HCT116 (cell line): Measurements from ENCODE around the gene MYH10. TPM values are rescaled to one million over a fixed set of nuclear protein-coding genes. Genes with fewer than 3 reads are reported as not detected.

Experiments used
- ATAC-seq: fragments of 200-7000 bp; cut with Tn5 transposase; 2 replicates; pipeline ENCODE4 v1.9.1; 2020; ENCODE audit warnings: mild to moderate bottlenecking, moderate library complexity
- BruUV-seq: library from RNA; stranded (reverse); fragments of 400-500 nt; replicated peaks from 2 replicates; lab custom pipeline; 2021; lab: Mats Ljungman, UMichigan
- CTCF ChIA-PET: fragments of 300-600 bp; sonication (Branson Sonifier 250); formaldehyde crosslinking; loops from one replicate; lab custom pipeline; 2021; ENCODE audit warnings: antibody characterized with exemption; lab: Charles Lee
- POLR2A ChIA-PET: fragments of 300-600, 350-600 bp; sonication (Branson Sonifier 250); formaldehyde crosslinking; loops from one replicate; lab custom pipeline; 2021; ENCODE audit warnings: antibody characterized with exemption; lab: Charles Lee
- RAD21 ChIA-PET, 2 experiments: fragments of 300-600 bp; sonication (Branson Sonifier 250); formaldehyde crosslinking; loops; one replicate each; lab custom pipeline; 2023; ENCODE audit warnings: low total read pairs in 2 of 2; ENCODE audit not compliant: uncharacterized antibody in 2 of 2, unreplicated experiment in 2 of 2, low non-redundant PET in 1 of 2; lab: Charles Lee
- DNase-seq: peaks from one replicate; pipeline ENCODE4 v3.0.0-alpha.2; 2010; ENCODE audit warnings: low read depth, low spot score
- H2AFZ ChIP-seq: fragments of 200-600 bp; shearing (Covaris generic), sonication (generic); 2 replicates; pipeline ENCODE4 v1.6.1; 2017; ENCODE audit warnings: low read depth, mixed run types, mixed read lengths, antibody characterized with exemption, low read length; ENCODE audit not compliant: poor library complexity, severe bottlenecking
- H3K27ac ChIP-seq: 2 replicates; pipeline ENCODE4 v1.5.1; 2012; ENCODE audit warnings: low read depth, low read length
- H3K27me3 ChIP-seq: fragments of 200-600 bp; sonication (generic); 2 replicates; pipeline ENCODE4 v1.6.1; 2016; ENCODE audit warnings: mixed run types, low read length, mixed read lengths; ENCODE audit not compliant: insufficient read depth
- H3K36me3 ChIP-seq, 2 experiments: fragments of 200-500 bp in 1 of 2; fragments of 200-600 bp in 1 of 2; sonication (Bioruptor generic) in 1 of 2; sonication (generic) in 1 of 2; 2 replicates each; pipeline versions ENCODE4 v1.5.1 to v1.6.1; 2014 to 2016; ENCODE audit warnings: low read length in 2 of 2, inconsistent platforms in 1 of 2, mixed read lengths in 1 of 2, mixed run types in 1 of 2; ENCODE audit not compliant: insufficient read depth in 2 of 2, control insufficient read depth in 1 of 2
- H3K4me1 ChIP-seq, 2 experiments: fragments of 200-600 bp in 1 of 2; sonication (generic) in 1 of 2; 2 replicates each; pipeline versions ENCODE4 v1.5.1 to v1.6.1; 2012 to 2017; ENCODE audit warnings: low read length in 2 of 2, inconsistent platforms in 1 of 2, mild to moderate bottlenecking in 1 of 2, mixed read lengths in 1 of 2, mixed run types in 1 of 2, moderate library complexity in 1 of 2; ENCODE audit not compliant: insufficient read depth in 2 of 2, control insufficient read depth in 1 of 2
- H3K4me2 ChIP-seq: fragments of 200-600 bp; sonication (generic); 2 replicates; pipeline ENCODE4 v1.6.1; 2017; ENCODE audit warnings: mixed run types, low read length, mixed read lengths
- H3K4me3 ChIP-seq, 2 experiments: fragments of 200-600 bp in 1 of 2; sonication (generic) in 1 of 2; replicated peaks in 1 of 2; 2 replicates each; pipeline ENCODE4 v1.5.1; 2011 to 2016; ENCODE audit warnings: low read length in 2 of 2, control low read depth in 1 of 2, low read depth in 1 of 2, mild to moderate bottlenecking in 1 of 2, mixed read lengths in 1 of 2, mixed run types in 1 of 2
- H3K79me2 ChIP-seq: fragments of 200-600 bp; sonication (generic); 2 replicates; pipeline ENCODE4 v1.6.1; 2017; ENCODE audit warnings: mild to moderate bottlenecking, mixed run types, low read length, moderate library complexity, mixed read lengths; ENCODE audit not compliant: insufficient read depth
- H3K9ac ChIP-seq: fragments of 200-600 bp; sonication (generic); 2 replicates; pipeline ENCODE4 v1.6.1; 2016; ENCODE audit warnings: low read length, mixed read lengths
- H3K9me2 ChIP-seq: fragments of 200-600 bp; sonication (generic), shearing (Covaris generic); 2 replicates; pipeline ENCODE4 v1.6.1; 2017; ENCODE audit warnings: mixed run types, mild to moderate bottlenecking, moderate library complexity; ENCODE audit not compliant: insufficient read depth
- H3K9me3 ChIP-seq, 2 experiments: fragments of 200-500 bp in 1 of 2; fragments of 200-600 bp in 1 of 2; sonication (Bioruptor generic) in 1 of 2; sonication (generic) in 1 of 2; 2 replicates each; pipeline ENCODE4 v1.6.1; 2014 to 2017; ENCODE audit warnings: low read length in 2 of 2, mixed read lengths in 2 of 2, inconsistent platforms in 1 of 2, low read depth in 1 of 2, mild to moderate bottlenecking in 1 of 2, mixed run types in 1 of 2, moderate library complexity in 1 of 2; ENCODE audit not compliant: control insufficient read depth in 1 of 2, insufficient read depth in 1 of 2
- H4K20me1 ChIP-seq: fragments of 200-600 bp; sonication (generic), shearing (Covaris generic); 2 replicates; pipeline ENCODE4 v1.6.1; 2017; ENCODE audit warnings: mixed run types, mild to moderate bottlenecking, moderate library complexity; ENCODE audit not compliant: insufficient read depth
- SIN3A ChIP-seq: IDR thresholded peaks from 2 replicates; pipeline ENCODE4 v1.6.1; 2012; ENCODE audit warnings: low read depth
- SP1 ChIP-seq: IDR thresholded peaks from 2 replicates; pipeline ENCODE4 v1.6.1; 2012; ENCODE audit warnings: low read depth
- SRF ChIP-seq: IDR thresholded peaks from 2 replicates; pipeline ENCODE4 v1.6.1; 2012; ENCODE audit warnings: low read depth
- TCF7L2 ChIP-seq: IDR thresholded peaks from 2 replicates; pipeline ENCODE4 v1.7.0; 2011; ENCODE audit warnings: borderline replicate concordance, inconsistent platforms; ENCODE audit not compliant: insufficient read depth, insufficient read length; ENCODE audit errors: extremely low read depth
- ZFX ChIP-seq: fragments of 450-650 bp; IDR thresholded peaks from 2 replicates; pipeline ENCODE4 v1.6.1; 2017
- intact Hi-C: fragments of 100-400 bp; cut with micrococcal nuclease; formaldehyde crosslinking; loops from 2 replicates; pipeline ENCODE4 v1.10.0; 2022
- total RNA-seq: library from RNA; stranded (reverse); gene quantifications from one replicate; pipeline ENCODE4 v1.2.1, GENCODE V29; 2021; ENCODE audit not compliant: unreplicated experiment
- TF ChIP-seq, protein P1 (sequence below): IDR thresholded peaks from 2 replicates; pipeline ENCODE4 v1.6.1; 2012; ENCODE audit warnings: low read depth
- TF ChIP-seq, protein P2 (sequence below), 3 experiments: fragments of 200-600 bp in 1 of 3; sonication (generic) in 1 of 3; IDR thresholded peaks in 2 of 3; conservative IDR thresholded peaks in 1 of 3; 2 replicates each; pipeline ENCODE4 v1.5.1; 2012 to 2017; ENCODE audit warnings: low read depth in 2 of 3, low read length in 2 of 3, antibody characterized with exemption in 1 of 3, borderline replicate concordance in 1 of 3, control low read depth in 1 of 3, mild to moderate bottlenecking in 1 of 3, mixed read lengths in 1 of 3, mixed run types in 1 of 3, moderate library complexity in 1 of 3; ENCODE audit not compliant: insufficient read depth in 1 of 3
- TF ChIP-seq, protein P3 (sequence below): IDR thresholded peaks from 2 replicates; pipeline ENCODE4 v1.6.1; 2012
- TF ChIP-seq, protein P4 (sequence below): IDR thresholded peaks from 2 replicates; pipeline ENCODE4 v1.6.1; 2012

The MYH10 gene
- total RNA-seq, 1 experiment from 2014 or later = 39.2 TPM

DNA sequence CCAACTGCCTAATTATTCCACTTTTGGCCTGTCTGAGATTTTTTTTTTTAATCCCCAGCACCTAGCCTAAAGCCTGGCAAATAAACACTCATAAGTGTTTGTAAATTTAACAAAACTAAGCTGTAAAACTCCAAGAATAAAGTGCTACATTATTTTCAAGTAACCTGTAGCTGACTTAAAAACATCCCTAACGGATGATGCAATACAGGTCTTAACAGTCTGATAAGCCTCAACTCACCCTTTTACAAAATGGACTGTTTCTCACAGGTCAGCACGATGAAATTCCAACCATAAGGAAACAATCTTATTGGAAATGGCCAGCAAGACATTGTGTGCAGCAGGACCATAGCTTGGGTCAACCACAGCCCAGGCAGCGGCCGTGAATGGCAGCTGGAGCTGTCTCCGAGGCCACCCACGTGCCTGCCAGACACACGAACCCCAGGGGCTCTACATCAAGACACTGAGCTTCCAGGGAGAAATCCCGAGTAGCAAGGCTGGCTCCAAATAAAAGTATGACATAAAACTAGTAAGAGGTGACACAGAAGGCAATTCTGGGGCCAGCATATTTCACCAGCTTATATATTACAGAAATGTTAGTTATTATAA, 135.9 kb downstream of the MYH10 start:
- no peak overlapping the region for H3K9ac ChIP-seq
- H3K4me1 ChIP-seq = no peaks in the 10 kb centered on the region
- no peak overlapping the region for H3K27ac ChIP-seq
- TF ChIP-seq, protein P1, sequence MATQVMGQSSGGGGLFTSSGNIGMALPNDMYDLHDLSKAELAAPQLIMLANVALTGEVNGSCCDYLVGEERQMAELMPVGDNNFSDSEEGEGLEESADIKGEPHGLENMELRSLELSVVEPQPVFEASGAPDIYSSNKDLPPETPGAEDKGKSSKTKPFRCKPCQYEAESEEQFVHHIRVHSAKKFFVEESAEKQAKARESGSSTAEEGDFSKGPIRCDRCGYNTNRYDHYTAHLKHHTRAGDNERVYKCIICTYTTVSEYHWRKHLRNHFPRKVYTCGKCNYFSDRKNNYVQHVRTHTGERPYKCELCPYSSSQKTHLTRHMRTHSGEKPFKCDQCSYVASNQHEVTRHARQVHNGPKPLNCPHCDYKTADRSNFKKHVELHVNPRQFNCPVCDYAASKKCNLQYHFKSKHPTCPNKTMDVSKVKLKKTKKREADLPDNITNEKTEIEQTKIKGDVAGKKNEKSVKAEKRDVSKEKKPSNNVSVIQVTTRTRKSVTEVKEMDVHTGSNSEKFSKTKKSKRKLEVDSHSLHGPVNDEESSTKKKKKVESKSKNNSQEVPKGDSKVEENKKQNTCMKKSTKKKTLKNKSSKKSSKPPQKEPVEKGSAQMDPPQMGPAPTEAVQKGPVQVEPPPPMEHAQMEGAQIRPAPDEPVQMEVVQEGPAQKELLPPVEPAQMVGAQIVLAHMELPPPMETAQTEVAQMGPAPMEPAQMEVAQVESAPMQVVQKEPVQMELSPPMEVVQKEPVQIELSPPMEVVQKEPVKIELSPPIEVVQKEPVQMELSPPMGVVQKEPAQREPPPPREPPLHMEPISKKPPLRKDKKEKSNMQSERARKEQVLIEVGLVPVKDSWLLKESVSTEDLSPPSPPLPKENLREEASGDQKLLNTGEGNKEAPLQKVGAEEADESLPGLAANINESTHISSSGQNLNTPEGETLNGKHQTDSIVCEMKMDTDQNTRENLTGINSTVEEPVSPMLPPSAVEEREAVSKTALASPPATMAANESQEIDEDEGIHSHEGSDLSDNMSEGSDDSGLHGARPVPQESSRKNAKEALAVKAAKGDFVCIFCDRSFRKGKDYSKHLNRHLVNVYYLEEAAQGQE = no peak
- no peak for TF ChIP-seq SRF
- TF ChIP-seq SIN3A = no peak
- TF ChIP-seq, protein P2, sequence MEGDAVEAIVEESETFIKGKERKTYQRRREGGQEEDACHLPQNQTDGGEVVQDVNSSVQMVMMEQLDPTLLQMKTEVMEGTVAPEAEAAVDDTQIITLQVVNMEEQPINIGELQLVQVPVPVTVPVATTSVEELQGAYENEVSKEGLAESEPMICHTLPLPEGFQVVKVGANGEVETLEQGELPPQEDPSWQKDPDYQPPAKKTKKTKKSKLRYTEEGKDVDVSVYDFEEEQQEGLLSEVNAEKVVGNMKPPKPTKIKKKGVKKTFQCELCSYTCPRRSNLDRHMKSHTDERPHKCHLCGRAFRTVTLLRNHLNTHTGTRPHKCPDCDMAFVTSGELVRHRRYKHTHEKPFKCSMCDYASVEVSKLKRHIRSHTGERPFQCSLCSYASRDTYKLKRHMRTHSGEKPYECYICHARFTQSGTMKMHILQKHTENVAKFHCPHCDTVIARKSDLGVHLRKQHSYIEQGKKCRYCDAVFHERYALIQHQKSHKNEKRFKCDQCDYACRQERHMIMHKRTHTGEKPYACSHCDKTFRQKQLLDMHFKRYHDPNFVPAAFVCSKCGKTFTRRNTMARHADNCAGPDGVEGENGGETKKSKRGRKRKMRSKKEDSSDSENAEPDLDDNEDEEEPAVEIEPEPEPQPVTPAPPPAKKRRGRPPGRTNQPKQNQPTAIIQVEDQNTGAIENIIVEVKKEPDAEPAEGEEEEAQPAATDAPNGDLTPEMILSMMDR (IDR thresholded peaks at IDR 0.05 in 2 of 3, conservative IDR thresholded peaks at IDR 0.05 in 1 of 3; ENCODE audit: borderline replicate concordance in 1 of 3, insufficient read depth in 1 of 3, low read depth in 2 of 3, low read length in 2 of 3) = no peak
- TF ChIP-seq, protein P3, sequence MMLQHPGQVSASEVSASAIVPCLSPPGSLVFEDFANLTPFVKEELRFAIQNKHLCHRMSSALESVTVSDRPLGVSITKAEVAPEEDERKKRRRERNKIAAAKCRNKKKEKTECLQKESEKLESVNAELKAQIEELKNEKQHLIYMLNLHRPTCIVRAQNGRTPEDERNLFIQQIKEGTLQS = no peak
- no peak for TF ChIP-seq SP1
- TF ChIP-seq ZFX = no peak
- TF ChIP-seq TCF7L2 = no peak
- TF ChIP-seq, protein P4, sequence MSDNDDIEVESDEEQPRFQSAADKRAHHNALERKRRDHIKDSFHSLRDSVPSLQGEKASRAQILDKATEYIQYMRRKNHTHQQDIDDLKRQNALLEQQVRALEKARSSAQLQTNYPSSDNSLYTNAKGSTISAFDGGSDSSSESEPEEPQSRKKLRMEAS = no peak
- no peak overlapping the region for H2AFZ ChIP-seq
- no TSS peak for BruUV-seq
- no peak overlapping the region for H3K4me2 ChIP-seq
- ChIA-PET RAD21 (no interaction called here), POLR2A (no interaction called here), CTCF (interaction anchor here (1.0 to 1.2 kb wide), 2 partner anchors 8 to 291 kb away, joined by 3 to 5 read pairs; no protein-coding TSS in a partner anchor)
- DNase-seq (no peak), ATAC-seq (no peak)
- no peaks in the 10 kb centered on the region for H3K79me2 ChIP-seq
- no peaks in the 10 kb centered on the region for H4K20me1 ChIP-seq
- H3K27me3 ChIP-seq = no peaks in the 10 kb centered on the region
- intact Hi-C loops = no loop called here
- no peaks in the 10 kb centered on the region for H3K9me3 ChIP-seq
- H3K9me2 ChIP-seq = no peaks in the 10 kb centered on the region
- H3K4me3 ChIP-seq = no peak overlapping the region
- peaks cover 8 to 13% of the 10 kb centered on the region in 2 experiments; a peak in 3 of 4 replicates for H3K36me3 ChIP-seq
